Measurements from ENCODE around the gene AMIGO1.

AMIGO1 gene

GRCh38 chr1:109538827-109539555 is 29.5 kb upstream of the AMIGO1 start:
- ATAC-seq (no peak), DNase-seq (no peak)
- Mint-ChIP-seq H3K27ac (peak overlapping the region in 1 of 2 donors; percentile 36), H3K9me3 (no peaks in the 10 kb centered on the region), H3K4me3 (no peak overlapping the region), H3K4me1 (no peaks in the 10 kb centered on the region), H3K27me3 (no peaks in the 10 kb centered on the region)

- Mint-ChIP-seq H3K27ac (no peak overlapping the region), H3K9me3 (no peaks in the 10 kb centered on the region), H3K27me3 (no peaks in the 10 kb centered on the region), H3K4me1 (peaks cover 4% of the 10 kb centered on the region), H3K4me3 (no peak overlapping the region)
- DNase-seq (no peak), ATAC-seq (no peak)
Observed at GRCh38 chr1:109537450-109538178, 28.1 kb upstream of the AMIGO1 start.

- ATAC-seq, result no peak
- no peak for DNase-seq
- Mint-ChIP-seq H3K9me3 (no peaks in the 10 kb centered on the region), H3K27me3 (no peaks in the 10 kb centered on the region), H3K4me1 (peaks cover 19% of the 10 kb centered on the region), H3K4me3 (no peak overlapping the region), H3K27ac (peak overlapping the region in 1 of 2 donors; percentile 64)
Observed at GRCh38 chr1:109535971-109536491, 26.5 kb upstream of the AMIGO1 start.

- ATAC-seq, result no peak
Observed at GRCh38 chr1:109535481-109535880, 26.0 kb upstream of the AMIGO1 start.

GRCh38 chr1:109534307-109534858 is 24.9 kb upstream of the AMIGO1 start:
- Mint-ChIP-seq H3K9me3 (no peaks in the 10 kb centered on the region), H3K27ac (no peak overlapping the region), H3K27me3 (no peaks in the 10 kb centered on the region), H3K4me1 (peaks cover 30% of the 10 kb centered on the region), H3K4me3 (no peak overlapping the region)
- no peak for DNase-seq
- no peak for ATAC-seq

More at GRCh38 chr1:109535481-109535880, 26.0 kb upstream of the AMIGO1 start:
- Mint-ChIP-seq H3K4me1 (peaks cover 25% of the 10 kb centered on the region), H3K27me3 (no peaks in the 10 kb centered on the region), H3K27ac (no peak overlapping the region), H3K9me3 (no peaks in the 10 kb centered on the region), H3K4me3 (no peak overlapping the region)
- DNase-seq, result no peak

GRCh38 chr1:109532365-109533136 is 23.0 kb upstream of the AMIGO1 start:
- peaks cover 30% of the 10 kb centered on the region for H3K4me1 Mint-ChIP-seq
- ATAC-seq (peak; percentile 94), DNase-seq (peak; percentile 91 to 92)
- no peaks in the 10 kb centered on the region for H3K27me3 Mint-ChIP-seq
- peak overlapping the region; percentile 76 to 93 for H3K27ac Mint-ChIP-seq
- H3K4me3 Mint-ChIP-seq, result peak overlapping the region; percentile 73 to 77
- H3K9me3 Mint-ChIP-seq, result no peaks in the 10 kb centered on the region

GRCh38 chr1:109531826-109532364 is 22.4 kb upstream of the AMIGO1 start:
- Mint-ChIP-seq H3K4me1 (peaks cover 30% of the 10 kb centered on the region), H3K4me3 (peak overlapping the region; percentile 73 to 77), H3K27me3 (no peaks in the 10 kb centered on the region), H3K9me3 (no peaks in the 10 kb centered on the region), H3K27ac (peak overlapping the region in 1 of 2 donors; percentile 76)
- ATAC-seq (no peak), DNase-seq (no peak)

- no peak for ATAC-seq
- H3K4me1 Mint-ChIP-seq, result peaks cover 30% of the 10 kb centered on the region
- H3K27ac Mint-ChIP-seq, result peak overlapping the region; percentile 51 to 87
- H3K4me3 Mint-ChIP-seq, result peak overlapping the region; percentile 2 to 31
- no peaks in the 10 kb centered on the region for H3K9me3 Mint-ChIP-seq
- H3K27me3 Mint-ChIP-seq, result no peaks in the 10 kb centered on the region
- no peak for DNase-seq
Observed at GRCh38 chr1:109531380-109531779, 21.9 kb upstream of the AMIGO1 start.

- peak overlapping the region in 1 of 2 donors; percentile 31 for H3K4me3 Mint-ChIP-seq
- peak overlapping the region; percentile 51 to 87 for H3K27ac Mint-ChIP-seq
- DNase-seq (no peak), ATAC-seq (no peak)
- H3K9me3 Mint-ChIP-seq, result no peaks in the 10 kb centered on the region
- H3K27me3 Mint-ChIP-seq, result no peaks in the 10 kb centered on the region
- H3K4me1 Mint-ChIP-seq, result peaks cover 30% of the 10 kb centered on the region
Observed at GRCh38 chr1:109530457-109531087, 21.0 kb upstream of the AMIGO1 start.

GRCh38 chr1:109529881-109530456 is 20.4 kb upstream of the AMIGO1 start:
- no peak overlapping the region for H3K27ac Mint-ChIP-seq
- H3K27me3 Mint-ChIP-seq, result no peaks in the 10 kb centered on the region
- no peak for DNase-seq
- H3K4me1 Mint-ChIP-seq, result peaks cover 30% of the 10 kb centered on the region
- H3K9me3 Mint-ChIP-seq, result no peaks in the 10 kb centered on the region
- no peak overlapping the region for H3K4me3 Mint-ChIP-seq
- ATAC-seq, result no peak

GRCh38 chr1:109528712-109529111 is 19.2 kb upstream of the AMIGO1 start:
- ATAC-seq (no peak), DNase-seq (no peak)
- no peak overlapping the region for H3K27ac Mint-ChIP-seq
- peaks cover 30% of the 10 kb centered on the region for H3K4me1 Mint-ChIP-seq
- H3K4me3 Mint-ChIP-seq, result no peak overlapping the region
- no peaks in the 10 kb centered on the region for H3K27me3 Mint-ChIP-seq
- H3K9me3 Mint-ChIP-seq, result no peaks in the 10 kb centered on the region

GRCh38 chr1:109527846-109528695 is 18.5 kb upstream of the AMIGO1 start:
- H3K27ac Mint-ChIP-seq, result peak overlapping the region in 1 of 2 donors; percentile 49

GRCh38 chr1:109527098-109527811 is 17.7 kb upstream of the AMIGO1 start:
- Mint-ChIP-seq H3K27me3 (no peaks in the 10 kb centered on the region), H3K4me3 (no peak overlapping the region)

More at GRCh38 chr1:109527846-109528695, 18.5 kb upstream of the AMIGO1 start:
- H3K4me1 Mint-ChIP-seq, result peaks cover 30% of the 10 kb centered on the region
- H3K9me3 Mint-ChIP-seq, result no peaks in the 10 kb centered on the region
- no peak overlapping the region for H3K4me3 Mint-ChIP-seq
- H3K27me3 Mint-ChIP-seq, result no peaks in the 10 kb centered on the region
- DNase-seq (no peak), ATAC-seq (no peak)

More at GRCh38 chr1:109527098-109527811, 17.7 kb upstream of the AMIGO1 start:
- DNase-seq (no peak), ATAC-seq (no peak)
- Mint-ChIP-seq H3K27ac (no peak overlapping the region), H3K4me1 (peaks cover 23% of the 10 kb centered on the region), H3K9me3 (no peaks in the 10 kb centered on the region)
